Ovary (tissue), 9 donors: ENCODE results near the gene MMP28. TPM values are rescaled to one million over a fixed set of nuclear protein-coding genes. Genes with fewer than 3 reads are reported as not detected.

Source experiments
- DNase-seq, 5 donors: peaks; one replicate each; pipeline ENCODE4 v3.0.0-alpha.2; 2019 to 2020
- H3K27ac ChIP-seq, 2 donors: fragments of 200-600 bp; one replicate each; pipeline versions ENCODE4 v1.5.1 to v1.8.0; 2019 to 2022
- H3K27me3 ChIP-seq: fragments of 200-600 bp; one replicate; pipeline ENCODE4 v1.8.0; 2022
- H3K36me3 ChIP-seq: fragments of 200-600 bp; sonication (generic); one replicate; pipeline ENCODE4 v1.5.1; 2019
- H3K4me1 ChIP-seq: one replicate; pipeline ENCODE4 v1.8.1; 2013; ENCODE audit warnings: mild to moderate bottlenecking, moderate library complexity; ENCODE audit not compliant: insufficient read depth
- H3K4me3 ChIP-seq: fragments of 200-600 bp; sonication (generic); one replicate; pipeline ENCODE4 v1.5.1; 2017
- H3K9me3 ChIP-seq, 2 donors: fragments of 200-600 bp in 1 of 2; sonication (generic) in 1 of 2; one replicate each; pipeline versions ENCODE4 v1.5.1 to v1.8.1; 2013 to 2019; ENCODE audit warnings: mild to moderate bottlenecking in 1 of 2, moderate library complexity in 1 of 2
- EP300 ChIP-seq: sonication (generic); formaldehyde crosslinking; IDR thresholded peaks from one replicate; pipeline ENCODE4 v1.6.1; 2017; ENCODE audit warnings: antibody characterized with exemption
- POLR2A ChIP-seq: fragments of 450-650 bp; IDR thresholded peaks from one replicate; pipeline ENCODE4 v1.6.1; 2017; ENCODE audit warnings: antibody characterized with exemption, mild to moderate bottlenecking, moderate library complexity
- WGBS, 3 donors: extraction: QIAGEN DNeasy Blood & Tissue Kit in 1 of 3; methylation state at CpG; one replicate each; pipeline versions ENCODE4 v1.1.5 to v1.1.7; 2013 to 2017; 5-methylcytosine and 5-hydroxymethylcytosine counted together
- intact Hi-C, 4 donors: fragments of 100-400 bp; cut with DNase I; formaldehyde crosslinking; loops; one replicate each; pipeline versions ENCODE4 v1.11.0 to v1.15.1; 2022 to 2023
- polyA plus RNA-seq, 2 donors: library from polyadenylated mRNA; stranded (reverse); fragments of 200-250 nt in 1 of 2; fragments of 350-450 nt in 1 of 2; fragmentation: Illumina TruSeq in 1 of 2; extraction: RNeasy Lipid Tissue Mini Kit (QIAGEN cat#74804) in 1 of 2; gene quantifications; one replicate each; pipeline ENCODE4 v1.2.3, GENCODE V29; 2013 to 2014
- total RNA-seq, 7 donors: library from RNA; depleted of rRNA in 2 of 7; stranded (reverse); fragments of >200 nt in 2 of 7; fragmentation: NEBNext Ultra II Directional in 3 of 7; extraction: Animal tissue kit (Norgen Biotek cat#: 25700) in 3 of 7; gene quantifications; one replicate each; pipeline versions ENCODE4 v1.1.0 to v1.2.4, GENCODE V29; 2016 to 2023
- TF ChIP-seq, protein P1 (sequence below), 3 donors: fragments of 450-650 bp in 2 of 3; fragments of 200-600 bp in 1 of 3; IDR thresholded peaks; one replicate each; pipeline versions ENCODE4 v1.5.1 to v1.8.0; 2016 to 2022; ENCODE audit warnings: antibody characterized with exemption in 3 of 3, mild to moderate bottlenecking in 1 of 3
- donor health status: DM: no; HTN: no; CAD: no; lungs with moderate emphysema.
- donor health status: DM: no; HTN: no; CAD: no.
- donor health status: Bipolar disorder and iron deficiency.
- donor health status: DM: yes; HTN: yes; CAD: no.
- donor health status: DM: no; HTN: no; CAD: no.
- donor health status: DM: yes; HTN: yes; CAD: no.

The MMP28 gene
- total and polyA plus RNA-seq, 9 donors, result 0.25 to 33.3 (median 3.5) TPM

DNA sequence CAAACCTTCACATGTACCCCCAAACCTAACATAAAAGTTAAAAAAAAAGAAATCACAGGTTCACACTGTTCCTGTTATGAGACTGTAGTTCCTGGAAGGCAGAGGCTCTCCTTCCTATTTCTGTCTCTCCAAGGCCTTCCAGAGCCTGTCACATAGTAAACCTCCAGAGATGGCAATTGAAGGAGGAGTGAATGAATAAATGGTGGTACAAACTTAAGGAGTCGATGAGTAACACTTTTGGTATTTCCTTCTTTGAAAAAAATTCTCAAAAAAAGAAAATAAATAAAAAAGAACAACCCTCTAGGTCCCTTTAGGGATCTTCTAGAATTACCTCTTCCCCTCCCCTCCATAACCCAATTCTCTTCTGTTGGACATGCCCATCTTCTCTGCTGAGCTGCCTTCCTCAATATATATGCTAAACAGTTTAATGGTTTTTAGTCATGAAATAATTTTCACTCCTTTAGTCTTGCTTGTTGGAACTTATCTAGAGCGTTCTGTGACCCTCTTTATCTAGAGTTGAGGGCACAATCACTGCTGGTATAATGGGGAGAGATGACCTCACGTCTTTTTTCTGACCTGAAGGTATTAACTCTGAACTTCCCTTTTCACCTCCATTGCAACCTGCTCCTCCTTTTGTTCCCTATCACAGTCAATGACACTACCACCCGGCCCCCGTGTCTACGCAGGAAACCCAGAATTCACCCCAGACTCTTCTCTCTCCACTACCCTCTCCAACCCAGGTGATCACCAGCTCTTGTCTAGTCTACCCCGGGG is 12.1 kb upstream of the MMP28 start:
- no peaks in the 10 kb centered on the region for H3K9me3 ChIP-seq
- TF ChIP-seq POLR2A, result no peak
- TF ChIP-seq EP300, result no peak
- TF ChIP-seq, protein P1, sequence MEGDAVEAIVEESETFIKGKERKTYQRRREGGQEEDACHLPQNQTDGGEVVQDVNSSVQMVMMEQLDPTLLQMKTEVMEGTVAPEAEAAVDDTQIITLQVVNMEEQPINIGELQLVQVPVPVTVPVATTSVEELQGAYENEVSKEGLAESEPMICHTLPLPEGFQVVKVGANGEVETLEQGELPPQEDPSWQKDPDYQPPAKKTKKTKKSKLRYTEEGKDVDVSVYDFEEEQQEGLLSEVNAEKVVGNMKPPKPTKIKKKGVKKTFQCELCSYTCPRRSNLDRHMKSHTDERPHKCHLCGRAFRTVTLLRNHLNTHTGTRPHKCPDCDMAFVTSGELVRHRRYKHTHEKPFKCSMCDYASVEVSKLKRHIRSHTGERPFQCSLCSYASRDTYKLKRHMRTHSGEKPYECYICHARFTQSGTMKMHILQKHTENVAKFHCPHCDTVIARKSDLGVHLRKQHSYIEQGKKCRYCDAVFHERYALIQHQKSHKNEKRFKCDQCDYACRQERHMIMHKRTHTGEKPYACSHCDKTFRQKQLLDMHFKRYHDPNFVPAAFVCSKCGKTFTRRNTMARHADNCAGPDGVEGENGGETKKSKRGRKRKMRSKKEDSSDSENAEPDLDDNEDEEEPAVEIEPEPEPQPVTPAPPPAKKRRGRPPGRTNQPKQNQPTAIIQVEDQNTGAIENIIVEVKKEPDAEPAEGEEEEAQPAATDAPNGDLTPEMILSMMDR (IDR thresholded peaks at IDR 0.05), result no peak
- H3K27ac ChIP-seq, result no peak overlapping the region
- H3K36me3 ChIP-seq, result no peaks in the 10 kb centered on the region
- WGBS, 3 donors, result 76 to 82% (median 82%) methylated on average over 7 of the region's 7 CpGs
- H3K27me3 ChIP-seq, result no peaks in the 10 kb centered on the region
- peaks cover 2% of the 10 kb centered on the region for H3K4me1 ChIP-seq
- H3K4me3 ChIP-seq, result no peak overlapping the region
- intact Hi-C loops, result loop anchor here in 2 of 4 donors (5.0 kb wide), 2 partner anchors 40 to 45 kb away; partner anchors contain the start of gene C17orf50 (in 1 of the 2)
- no peak for DNase-seq

DNA sequence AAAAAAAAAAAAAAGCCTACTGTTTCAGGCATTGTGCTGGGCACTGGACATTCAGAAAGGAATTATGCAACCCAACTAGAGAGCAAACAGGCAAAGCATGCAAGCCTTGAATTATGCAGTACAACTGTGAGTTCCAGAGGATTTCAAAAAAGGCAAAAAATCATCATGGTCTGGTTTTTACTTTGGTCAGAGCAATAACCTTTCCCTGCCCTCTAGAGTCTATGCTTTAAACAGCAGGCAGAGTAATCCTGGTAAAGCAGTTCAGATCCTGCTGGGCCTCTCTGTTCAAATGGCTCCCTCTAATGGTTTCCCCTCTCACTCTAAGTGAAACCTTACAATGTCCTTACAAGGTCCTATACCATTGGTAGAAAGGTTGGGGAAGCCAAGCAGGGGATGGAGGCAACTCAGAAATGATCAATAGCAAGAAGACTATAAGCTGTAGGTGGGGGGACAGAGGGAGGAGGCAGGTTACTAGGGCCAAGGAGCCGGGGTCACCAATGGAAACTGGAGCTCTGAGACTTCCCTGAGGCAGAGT is 9.3 kb upstream of the MMP28 start:
- Histone ChIP-seq H3K27me3 (no peaks in the 10 kb centered on the region), H3K9me3 (no peaks in the 10 kb centered on the region), H3K4me1 (no peaks in the 10 kb centered on the region), H3K36me3 (no peaks in the 10 kb centered on the region), H3K27ac (no peak overlapping the region), H3K4me3 (no peak overlapping the region)
- intact Hi-C loops, result loop anchor here (2.0 to 5.0 kb wide), 3 partner anchors 37 to 42 kb away; partner anchors contain the start of gene C17orf50 (in 1 of the 4)
- TF ChIP-seq, protein P1 (IDR thresholded peaks at IDR 0.05), result peak in 2 of 3 donors; percentile 15 to 44
- TF ChIP-seq EP300, result no peak
- 50 to 73% (median 59%) methylated on average over 1 of the region's 1 CpG for WGBS, 3 donors
- no peak for DNase-seq

DNA sequence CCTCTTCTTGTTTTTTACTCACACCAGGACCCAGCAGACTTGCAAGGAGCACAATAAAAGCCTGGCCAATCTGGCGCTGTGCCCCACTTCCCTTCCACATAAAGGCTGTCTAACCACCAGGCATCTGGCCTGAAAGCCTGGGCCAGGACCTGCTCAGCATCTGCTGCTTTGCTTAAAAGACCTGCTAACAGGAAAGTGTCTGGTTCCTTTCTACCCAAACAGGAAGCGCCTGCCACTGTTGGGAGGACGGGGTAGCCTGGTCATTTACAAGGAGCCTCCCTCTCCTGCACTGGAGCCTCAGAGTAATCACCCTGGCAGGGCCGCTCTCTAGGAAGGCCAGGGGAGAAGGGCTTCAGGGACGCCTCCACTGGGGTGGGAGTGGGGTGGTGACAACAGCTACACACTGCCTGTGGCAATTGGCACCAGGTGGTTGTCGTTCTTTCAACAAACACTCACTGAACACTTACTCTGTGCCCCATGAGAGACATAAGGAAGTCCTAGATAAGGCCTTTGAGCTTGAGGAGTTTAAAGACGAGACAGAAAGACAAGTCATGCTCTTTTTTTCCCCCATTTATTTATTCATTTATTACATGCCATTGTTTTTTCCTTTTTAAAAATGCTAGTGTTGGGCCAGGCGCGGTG is 6.3 kb upstream of the MMP28 start:
- H3K27me3 ChIP-seq, result no peaks in the 10 kb centered on the region
- intact Hi-C loops, result no loop called here
- TF ChIP-seq POLR2A (no peak), EP300 (no peak)
- TF ChIP-seq, protein P1 (IDR thresholded peaks at IDR 0.05), result no peak
- H3K4me3 ChIP-seq, result no peak overlapping the region
- H3K36me3 ChIP-seq, result no peaks in the 10 kb centered on the region
- peak in 2 of 5 donors; percentile 41 to 44 for DNase-seq
- WGBS, 3 donors, result 71 to 73% (median 72%) methylated on average over 9 of the region's 9 CpGs
- H3K9me3 ChIP-seq, result no peaks in the 10 kb centered on the region
- no peak overlapping the region for H3K27ac ChIP-seq
- H3K4me1 ChIP-seq, result no peaks in the 10 kb centered on the region

DNA sequence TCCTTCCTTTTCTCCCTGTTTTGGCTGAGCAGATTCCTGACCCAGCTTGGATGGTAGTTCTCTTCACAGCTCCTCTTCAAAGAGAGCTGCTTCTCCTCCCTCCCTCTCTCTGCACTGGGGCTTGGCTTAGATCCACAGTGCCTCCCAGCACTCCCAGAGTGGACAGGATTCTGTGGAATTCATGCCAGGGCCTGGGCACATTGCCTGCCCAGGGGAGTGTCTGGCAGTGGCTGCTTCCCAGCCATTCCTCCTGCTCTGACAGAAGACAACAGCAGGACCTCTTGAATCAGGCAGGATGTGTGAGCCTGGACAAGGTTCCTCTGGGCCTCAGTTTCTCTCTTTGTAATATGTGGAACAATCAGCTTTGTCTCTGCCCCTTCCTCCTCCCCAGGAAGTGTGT is 4.5 kb upstream of the MMP28 start:
- H3K27ac ChIP-seq, result no peak overlapping the region

More for the DNA sequence above, 4.5 kb upstream of the MMP28 start:
- DNase-seq, result peak in 2 of 5 donors; percentile 46 to 58
- Histone ChIP-seq H3K27me3 (no peaks in the 10 kb centered on the region), H3K4me3 (no peak overlapping the region), H3K4me1 (peaks cover 2% of the 10 kb centered on the region), H3K36me3 (no peaks in the 10 kb centered on the region), H3K9me3 (no peaks in the 10 kb centered on the region)
- intact Hi-C loops, result no loop called here
- no peak for TF ChIP-seq POLR2A
- no peak for TF ChIP-seq EP300
- TF ChIP-seq, protein P1 (IDR thresholded peaks at IDR 0.05), result no peak
